Body of pancreas (tissue), 4 donors: ENCODE data around the gene ZBTB20.

Source experiments
- POLR2A ChIP-seq, 3 donors: fragments of 450-650 bp; IDR thresholded peaks; one replicate each; pipeline ENCODE4 v1.6.1; 2016; ENCODE audit warnings: antibody characterized with exemption in 3 of 3, mild to moderate bottlenecking in 2 of 3
- TF ChIP-seq, protein P1 (sequence below), 7 experiments: fragments of 450-650 bp in 4 of 7; fragments of 200-600 bp in 3 of 7; sonication (generic) in 3 of 7; IDR thresholded peaks; one replicate each; pipeline ENCODE4 v1.5.1; 2016 to 2019; ENCODE audit warnings: antibody characterized with exemption in 7 of 7

- TF ChIP-seq, protein P1, sequence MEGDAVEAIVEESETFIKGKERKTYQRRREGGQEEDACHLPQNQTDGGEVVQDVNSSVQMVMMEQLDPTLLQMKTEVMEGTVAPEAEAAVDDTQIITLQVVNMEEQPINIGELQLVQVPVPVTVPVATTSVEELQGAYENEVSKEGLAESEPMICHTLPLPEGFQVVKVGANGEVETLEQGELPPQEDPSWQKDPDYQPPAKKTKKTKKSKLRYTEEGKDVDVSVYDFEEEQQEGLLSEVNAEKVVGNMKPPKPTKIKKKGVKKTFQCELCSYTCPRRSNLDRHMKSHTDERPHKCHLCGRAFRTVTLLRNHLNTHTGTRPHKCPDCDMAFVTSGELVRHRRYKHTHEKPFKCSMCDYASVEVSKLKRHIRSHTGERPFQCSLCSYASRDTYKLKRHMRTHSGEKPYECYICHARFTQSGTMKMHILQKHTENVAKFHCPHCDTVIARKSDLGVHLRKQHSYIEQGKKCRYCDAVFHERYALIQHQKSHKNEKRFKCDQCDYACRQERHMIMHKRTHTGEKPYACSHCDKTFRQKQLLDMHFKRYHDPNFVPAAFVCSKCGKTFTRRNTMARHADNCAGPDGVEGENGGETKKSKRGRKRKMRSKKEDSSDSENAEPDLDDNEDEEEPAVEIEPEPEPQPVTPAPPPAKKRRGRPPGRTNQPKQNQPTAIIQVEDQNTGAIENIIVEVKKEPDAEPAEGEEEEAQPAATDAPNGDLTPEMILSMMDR (IDR thresholded peaks at IDR 0.05) = no peak
- TF ChIP-seq POLR2A (IDR thresholded peaks at IDR 0.05) = no peak
These were observed 300.3 kb downstream of the ZBTB20 start for GRCh38 chr3:114846779-114847178.
